ENCODE data around the gene DGKI. TPM values are rescaled to one million over a fixed set of nuclear protein-coding genes. Genes with fewer than 3 reads are reported as not detected.

The DGKI gene
- total RNA-seq, 1 donor from 2014 or later, result 3.3 TPM

DNA sequence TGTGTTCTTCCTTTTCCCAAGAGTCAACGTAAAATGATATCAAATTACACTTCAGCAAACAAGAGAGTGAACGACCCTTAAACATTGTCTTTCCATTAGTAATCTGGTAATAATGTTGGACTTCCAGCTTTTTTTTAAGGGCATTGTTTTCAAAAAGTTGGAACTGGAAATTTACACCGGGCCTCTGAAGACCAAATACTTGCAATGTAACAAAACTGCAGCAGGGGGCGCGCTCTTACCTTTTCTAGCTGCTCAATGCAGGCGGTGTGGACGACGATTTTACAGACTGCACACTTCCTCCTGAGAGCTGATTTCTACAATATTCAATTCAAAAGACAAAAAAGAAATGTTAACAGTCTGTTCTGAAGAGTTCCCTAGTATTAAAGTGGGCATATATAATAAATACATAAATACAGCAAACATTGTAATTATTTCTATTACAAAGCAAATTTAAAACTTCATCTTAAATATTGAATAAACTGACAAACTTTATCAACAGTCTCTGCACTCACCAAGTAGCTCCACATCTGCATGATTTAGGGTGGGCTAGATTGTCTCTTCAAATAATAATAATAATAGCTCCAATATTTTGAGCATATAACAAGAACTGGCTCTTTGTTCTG, 190.4 kb downstream of the DGKI start:
- peak; percentile 80 for DNase-seq (ENCODE audit: low spot score)

DNA sequence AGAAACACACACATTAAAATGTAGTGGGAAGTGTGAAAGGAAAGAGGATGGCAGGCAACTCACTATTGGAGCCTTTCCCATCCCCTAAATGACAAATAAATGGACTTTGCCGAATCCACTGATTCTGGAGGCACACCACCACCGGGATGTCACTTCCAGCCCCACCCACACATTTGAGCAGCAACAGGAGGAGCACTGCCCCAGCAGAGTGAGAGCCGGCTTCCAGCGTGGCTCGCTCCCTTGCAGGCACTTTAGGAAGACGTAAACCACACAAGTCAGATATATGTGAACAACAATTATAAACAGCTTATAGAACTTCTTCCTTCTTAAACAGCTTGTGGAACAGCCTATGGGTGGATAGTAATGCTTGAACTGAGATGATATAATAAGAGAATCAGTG, 191.0 kb downstream of the DGKI start:
- DNase-seq (ENCODE audit: low spot score), result no peak

DNA sequence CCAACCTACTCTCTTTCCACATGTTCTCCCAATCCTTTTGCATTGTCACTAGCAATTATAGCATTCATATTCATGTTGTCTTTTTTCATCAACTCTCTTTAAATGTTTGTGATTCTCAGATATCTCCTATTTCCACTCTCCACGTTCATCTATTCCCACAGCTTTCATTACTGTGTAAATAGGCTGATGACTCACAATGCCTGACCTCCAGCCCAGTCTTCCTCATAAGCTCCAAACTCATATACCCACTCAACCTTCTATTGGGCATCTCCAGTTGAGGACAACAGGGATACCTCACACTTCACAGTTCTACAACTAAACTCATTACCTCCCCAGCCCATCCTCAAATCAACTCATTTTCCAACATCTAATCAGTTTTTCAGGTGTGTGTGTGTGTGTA, 194.1 kb downstream of the DGKI start:
- no peak for DNase-seq (ENCODE audit: low spot score)

DNA sequence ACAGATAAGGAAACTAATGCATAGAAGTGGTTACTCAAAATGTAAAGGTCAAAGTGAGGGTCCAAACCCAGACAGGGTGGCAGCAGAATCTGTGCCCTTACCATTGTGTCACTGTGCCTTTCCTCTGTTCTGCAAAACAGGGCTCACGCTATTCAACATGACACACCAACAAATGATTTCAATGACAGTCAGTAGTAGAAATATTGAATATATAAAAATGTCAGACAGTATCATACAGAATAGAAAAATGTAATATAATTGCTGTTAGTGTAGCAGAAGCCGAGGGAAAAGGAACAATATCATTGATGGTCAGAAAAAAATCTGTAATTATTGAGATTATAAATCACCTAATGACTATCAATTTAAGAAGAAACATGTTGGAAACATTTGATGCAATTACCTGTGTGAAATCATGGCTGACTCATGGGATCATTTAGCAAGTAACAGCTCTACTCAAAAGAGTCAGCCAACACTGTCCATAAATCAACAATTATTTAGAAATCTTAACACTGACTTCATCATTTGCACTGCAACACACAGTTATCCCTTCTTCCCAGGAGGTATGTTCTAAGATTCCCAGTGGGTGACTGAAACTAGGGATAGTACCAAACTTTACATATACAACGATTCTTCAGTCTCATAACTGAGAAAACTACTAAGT, 198.7 kb downstream of the DGKI start:
- no peak for DNase-seq (ENCODE audit: low spot score)

DNA sequence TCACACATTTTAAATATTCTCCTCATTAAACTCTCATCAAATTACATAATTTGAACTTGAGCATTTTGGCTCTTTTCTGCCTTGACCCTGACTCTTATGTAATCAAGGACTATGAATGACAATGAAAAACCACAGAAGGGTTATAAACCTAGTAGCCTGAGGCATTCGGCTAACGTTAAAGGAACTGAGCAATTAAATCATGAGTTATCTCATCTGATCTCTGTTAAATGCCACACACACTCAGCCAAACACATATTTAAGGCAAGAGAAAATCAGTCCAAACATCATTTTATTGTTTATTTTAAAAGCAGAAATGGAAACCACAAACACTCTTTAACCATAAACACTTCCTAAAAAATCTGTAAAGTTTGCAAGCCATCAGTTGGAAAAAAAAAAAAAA, 204.3 kb downstream of the DGKI start:
- DNase-seq (ENCODE audit: low spot score), result no peak

DNA sequence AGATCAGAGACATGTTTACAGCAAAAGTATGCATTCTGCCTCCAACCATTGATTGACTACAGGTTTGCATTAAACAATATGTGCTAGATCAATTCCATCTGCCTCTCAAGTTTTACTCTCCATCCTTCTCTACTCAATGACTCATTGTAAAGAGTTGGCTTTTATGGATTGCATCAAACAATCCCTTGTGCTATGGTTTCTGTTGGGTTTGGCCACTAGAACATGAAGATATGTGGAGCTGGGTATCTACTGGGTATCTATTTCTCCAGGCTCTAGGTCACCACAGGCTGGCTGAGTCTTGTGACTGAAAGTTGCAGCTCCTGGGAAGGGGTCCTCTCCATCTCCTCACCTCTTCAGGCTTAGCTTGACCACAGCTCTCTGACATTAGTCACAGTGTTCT, 204.7 kb downstream of the DGKI start:
- no peak for DNase-seq (ENCODE audit: low spot score)

DNA sequence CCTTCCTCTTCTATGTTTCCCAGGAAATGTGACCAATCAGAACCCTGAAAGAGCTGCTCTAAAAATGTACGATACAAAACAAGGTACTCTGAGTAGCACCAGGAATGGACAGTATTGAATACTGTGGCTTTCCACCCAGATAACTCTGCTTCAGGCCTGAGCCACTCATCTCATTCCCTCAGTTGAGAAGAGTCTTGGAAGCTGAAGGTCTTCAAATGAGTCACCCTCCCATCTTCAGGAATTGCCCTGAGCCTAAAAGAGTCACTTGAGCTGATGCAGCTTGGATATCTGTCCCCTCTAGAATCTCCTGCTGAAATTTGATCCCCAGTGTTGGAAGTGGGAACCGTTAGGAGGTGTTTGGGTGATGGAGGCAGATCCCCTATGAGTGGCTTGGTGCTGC, 210.4 kb downstream of the DGKI start:
- DNase-seq (ENCODE audit: low spot score), result no peak

DNA sequence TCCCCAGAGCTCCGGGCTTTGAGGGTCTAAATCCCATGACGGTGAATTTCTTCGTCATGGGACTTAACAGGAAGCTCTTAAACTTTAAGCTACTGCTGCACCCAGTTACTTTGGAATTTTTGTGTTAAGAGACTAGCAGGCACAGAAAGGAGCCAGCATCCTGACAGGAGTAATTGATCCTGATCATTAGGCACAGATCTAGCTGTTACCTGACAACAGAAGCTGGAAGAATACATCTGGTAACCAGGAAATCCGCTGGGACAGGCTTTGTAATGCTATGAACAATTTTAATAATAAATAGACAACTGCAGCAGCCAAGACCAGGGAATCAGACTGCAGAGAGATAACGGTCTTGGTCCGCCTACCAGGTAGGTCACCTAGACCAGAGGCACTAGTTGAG, 210.9 kb downstream of the DGKI start:
- DNase-seq (ENCODE audit: low spot score), result no peak

DNA sequence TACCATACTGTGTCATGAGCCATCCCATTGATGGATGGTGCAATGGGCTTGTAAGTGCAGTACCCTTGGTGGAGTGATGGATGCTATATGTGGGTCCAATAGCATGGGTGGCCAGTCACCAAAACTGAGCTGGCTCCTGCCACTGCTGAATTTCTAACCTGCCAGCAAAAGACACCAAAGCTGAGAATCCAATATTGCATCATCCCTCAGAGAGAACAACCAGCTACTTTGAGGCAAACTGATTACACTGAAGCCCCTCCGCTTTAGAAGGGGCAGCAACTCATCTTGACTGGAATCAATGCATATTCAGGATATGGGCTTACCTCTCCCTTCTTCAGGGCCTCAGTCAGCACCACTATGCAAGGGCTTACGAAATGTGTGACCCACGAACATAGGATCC, 211.6 kb downstream of the DGKI start:
- DNase-seq (ENCODE audit: low spot score), result no peak

DNA sequence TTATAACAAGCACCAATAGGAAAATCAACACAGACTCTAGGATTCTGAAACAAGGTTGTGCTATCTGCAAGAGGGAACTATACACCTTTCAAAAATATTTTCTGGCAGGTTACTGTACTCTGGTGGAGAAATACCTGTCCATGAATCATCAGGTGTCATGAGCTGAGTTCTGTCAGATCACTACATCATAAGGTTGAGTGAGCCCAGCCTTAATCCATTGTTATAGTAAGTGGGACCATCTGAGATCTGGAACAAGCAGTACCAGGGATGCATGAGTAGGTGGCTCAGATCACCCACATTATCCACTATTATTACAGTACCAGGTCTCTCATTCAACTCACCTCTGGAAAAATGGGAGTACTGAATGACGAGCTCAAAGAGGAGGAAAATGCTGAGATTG, 212.4 kb downstream of the DGKI start:
- no peak for DNase-seq (ENCODE audit: low spot score)

DNA sequence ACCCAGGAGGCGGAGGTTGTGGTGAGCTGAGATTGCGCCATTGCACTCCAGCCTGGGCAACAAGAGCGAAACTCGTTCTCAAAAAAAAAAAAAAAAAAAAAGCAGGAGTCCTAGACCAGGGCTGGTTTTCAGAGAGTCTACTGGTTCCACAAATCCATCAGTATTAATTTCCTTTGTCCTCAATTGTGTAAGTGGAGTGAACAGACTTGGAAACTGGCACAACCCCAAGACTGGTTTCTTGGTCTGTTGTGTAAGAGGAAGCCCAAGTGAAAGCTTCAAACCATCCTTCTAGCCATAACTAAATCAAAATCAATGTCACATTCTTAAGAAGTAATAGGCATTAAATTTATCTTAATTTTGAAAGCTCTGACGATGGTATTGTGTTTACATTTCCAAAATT, 213.6 kb downstream of the DGKI start:
- no peak for DNase-seq (ENCODE audit: low spot score)

DNA sequence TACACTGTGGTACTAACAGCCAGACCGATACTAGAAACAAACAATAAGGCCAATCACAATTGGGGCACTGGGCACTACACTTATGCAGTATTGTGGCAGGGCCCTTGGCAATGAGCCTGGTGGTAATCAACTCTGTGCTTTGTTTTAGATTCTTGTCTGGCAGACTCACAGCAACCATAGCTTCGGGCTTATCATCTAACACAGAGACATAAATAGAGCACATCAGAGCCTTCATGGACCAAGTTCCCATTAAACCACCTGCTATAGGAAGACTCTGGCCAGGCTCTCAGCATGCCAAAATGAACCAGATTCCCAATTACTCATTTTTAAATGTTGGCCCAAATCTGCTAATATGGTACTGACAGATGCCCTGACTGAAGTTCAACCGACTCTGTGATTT, 218.6 kb downstream of the DGKI start:
- DNase-seq (ENCODE audit: low spot score), result no peak

DNA sequence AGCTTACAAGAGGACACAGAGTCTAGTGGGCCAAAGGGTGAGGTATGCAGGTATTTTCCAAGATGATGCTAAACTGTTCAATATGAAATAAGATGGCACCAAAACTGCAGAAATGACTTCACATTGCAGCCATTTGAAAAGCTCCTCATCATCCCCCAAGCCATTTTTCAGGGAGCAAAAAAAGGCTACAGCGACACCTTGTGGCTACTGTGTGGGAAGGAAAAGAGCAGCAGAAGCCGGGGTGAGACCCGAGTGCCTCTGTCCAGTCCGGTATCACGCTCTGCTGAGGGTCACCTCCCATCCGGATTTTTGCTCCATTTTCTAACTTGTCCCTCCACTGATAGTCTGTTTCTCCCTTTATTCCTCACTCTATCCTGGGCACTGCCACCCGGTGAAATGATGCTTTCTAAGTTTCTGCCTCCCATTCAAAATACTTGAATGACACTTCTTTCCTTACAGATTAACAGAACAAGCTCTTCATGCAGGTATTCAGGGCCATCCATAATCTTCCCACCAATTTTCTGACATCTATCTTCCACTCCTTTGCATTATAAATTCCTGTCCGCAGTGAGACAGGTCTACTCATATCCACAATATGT, 220.2 kb downstream of the DGKI start:
- no peak for DNase-seq (ENCODE audit: low spot score)

DNA sequence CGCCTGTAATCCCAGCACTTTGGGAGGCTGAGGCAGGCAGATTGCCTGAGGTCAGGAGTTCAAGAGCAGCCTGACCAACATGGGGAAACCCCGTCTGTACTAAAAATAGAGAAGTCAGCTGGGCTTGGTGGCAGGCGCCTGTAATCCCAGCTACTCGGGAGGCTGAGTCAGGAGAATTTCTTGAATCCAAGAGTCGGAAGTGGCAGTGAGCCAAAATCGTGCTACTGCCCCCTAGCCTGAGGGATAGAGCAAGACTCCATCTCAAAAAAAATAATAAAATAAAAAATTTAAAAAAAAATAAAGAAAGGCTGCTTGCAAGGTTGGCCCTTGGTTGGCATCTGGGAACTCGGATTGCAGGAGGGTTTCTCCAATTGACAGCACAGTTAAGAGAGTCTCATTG, 221.6 kb downstream of the DGKI start:
- no peak for DNase-seq (ENCODE audit: low spot score)

DNA sequence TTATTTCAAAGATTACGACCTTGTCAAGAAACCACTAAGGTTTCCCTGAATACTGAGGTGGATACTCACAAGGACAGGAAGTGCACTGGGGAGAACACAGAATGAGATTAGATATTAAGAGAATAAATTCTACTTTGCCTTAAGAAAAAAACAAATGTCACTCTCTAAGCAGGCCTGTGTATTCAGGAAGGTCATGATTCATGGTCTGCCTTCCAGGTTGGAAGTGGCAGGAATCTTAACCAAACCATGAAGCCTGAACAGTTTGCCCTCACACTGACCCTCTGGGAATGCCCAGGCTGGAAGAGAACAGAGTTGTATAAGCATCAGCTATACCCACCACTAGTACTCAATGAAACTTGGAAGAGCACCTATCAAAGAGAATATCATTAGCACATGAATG, 227.6 kb downstream of the DGKI start:
- no peak for DNase-seq (ENCODE audit: low spot score)

DNA sequence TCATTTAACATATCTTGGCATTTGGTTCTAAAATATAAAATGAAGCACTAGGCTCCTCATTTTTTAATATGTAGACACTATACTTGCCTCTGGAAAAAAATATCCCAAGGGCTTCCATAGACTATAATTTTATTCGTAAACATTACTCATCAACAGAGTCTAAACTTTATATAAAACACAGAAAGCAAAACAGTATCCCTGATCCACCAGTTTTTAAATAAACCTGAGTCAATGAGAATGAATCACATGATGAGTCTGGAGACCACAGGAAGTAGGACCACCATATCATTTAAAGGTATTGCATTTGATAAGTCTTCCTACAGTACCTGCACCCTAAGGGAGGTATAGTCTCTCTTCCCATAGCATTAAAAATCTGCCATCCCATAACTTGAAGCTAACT, 228.0 kb downstream of the DGKI start:
- DNase-seq (ENCODE audit: low spot score), result no peak

DNA sequence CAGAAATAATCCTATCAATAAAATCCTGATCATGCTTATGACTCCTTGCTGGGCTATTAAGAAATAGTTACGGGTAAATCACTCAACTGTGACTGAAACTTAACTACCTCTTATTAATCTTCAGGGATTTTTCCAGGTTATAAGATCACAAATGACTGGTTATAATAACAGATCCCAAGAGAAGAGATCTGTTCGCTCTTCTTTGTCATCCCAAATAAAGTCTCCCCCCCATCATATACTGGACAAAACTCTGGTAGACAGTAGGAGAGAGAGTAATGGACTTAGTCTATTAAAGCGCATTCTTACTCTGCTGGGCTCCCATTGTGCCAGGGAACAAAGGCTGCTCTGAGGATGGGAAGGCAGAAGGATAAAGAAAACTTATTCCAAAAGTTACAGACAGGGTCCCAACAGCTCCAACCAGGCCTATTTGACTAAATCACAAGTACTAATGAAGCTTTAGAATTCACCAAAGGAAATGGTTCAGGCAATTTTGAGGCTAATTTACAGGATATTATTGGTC, 233.7 kb downstream of the DGKI start:
- DNase-seq (ENCODE audit: low spot score), result no peak

DNA sequence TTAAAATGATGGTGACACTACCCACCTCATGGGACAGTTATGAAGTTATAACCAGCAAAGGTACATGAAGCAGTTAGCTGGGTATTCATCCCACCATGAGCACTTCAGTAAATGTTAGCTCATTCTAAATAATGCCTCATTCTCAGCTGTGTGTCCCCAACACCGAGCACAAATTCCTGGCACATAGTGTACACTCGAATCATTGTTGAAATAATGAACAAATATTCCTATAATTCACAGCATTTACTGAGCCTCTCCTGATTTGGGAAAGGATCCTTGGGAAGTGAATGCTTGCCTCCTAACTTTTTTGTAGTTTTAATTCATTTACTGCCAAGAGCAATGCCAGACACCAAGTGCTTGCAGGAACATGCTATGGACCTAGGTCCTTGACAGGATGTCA, 235.2 kb downstream of the DGKI start:
- no peak for DNase-seq (ENCODE audit: low spot score)

DNA sequence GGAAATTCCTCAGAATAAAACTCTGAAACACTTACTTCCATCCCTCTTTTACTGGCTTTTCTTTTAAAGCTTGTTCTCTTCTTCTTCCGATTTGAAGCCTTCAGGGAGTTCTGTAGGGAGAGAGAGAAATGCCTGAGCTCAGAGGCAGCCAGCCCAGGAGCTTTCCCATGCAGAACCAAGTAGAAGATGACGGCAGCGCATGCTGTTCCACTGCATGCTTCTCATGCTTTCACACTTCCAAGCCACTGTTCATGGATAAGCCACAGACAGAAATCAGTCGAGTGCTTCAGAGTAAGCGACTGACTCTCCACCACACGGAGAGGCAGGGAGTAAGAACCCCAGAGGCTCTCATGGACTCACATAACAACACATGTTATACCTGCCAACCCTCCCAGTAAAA, 237.3 kb downstream of the DGKI start:
- no peak for DNase-seq (ENCODE audit: low spot score)

DNA sequence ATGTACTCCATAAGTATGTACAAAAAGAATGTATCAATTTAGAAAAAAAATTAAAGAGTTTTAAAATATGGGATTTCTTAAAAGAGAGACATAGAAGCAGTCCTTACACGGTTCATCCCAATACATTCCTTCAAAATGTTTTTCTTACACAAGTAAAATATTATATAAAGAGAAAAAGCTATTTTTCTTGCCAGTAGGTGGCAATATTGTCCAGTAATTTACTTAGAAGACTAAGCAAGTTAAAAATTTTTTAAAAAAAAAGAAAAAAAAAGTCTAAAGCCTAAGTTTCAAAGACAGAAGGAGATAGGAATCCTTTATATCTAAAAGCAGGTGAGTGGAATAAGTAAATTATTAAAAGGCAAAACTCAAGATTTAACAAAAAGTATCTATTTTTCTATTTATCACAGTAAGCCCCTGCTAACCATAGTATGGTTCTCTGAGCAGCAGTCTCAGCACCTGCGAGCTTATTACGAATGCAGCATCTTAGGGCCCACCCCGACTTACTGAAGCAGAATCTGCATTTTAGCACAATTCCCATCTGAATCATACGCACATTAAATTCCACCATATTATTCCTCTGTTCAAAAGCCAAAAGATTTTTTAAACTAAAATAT, 240.6 kb downstream of the DGKI start:
- no peak for DNase-seq (ENCODE audit: low spot score)

DNA sequence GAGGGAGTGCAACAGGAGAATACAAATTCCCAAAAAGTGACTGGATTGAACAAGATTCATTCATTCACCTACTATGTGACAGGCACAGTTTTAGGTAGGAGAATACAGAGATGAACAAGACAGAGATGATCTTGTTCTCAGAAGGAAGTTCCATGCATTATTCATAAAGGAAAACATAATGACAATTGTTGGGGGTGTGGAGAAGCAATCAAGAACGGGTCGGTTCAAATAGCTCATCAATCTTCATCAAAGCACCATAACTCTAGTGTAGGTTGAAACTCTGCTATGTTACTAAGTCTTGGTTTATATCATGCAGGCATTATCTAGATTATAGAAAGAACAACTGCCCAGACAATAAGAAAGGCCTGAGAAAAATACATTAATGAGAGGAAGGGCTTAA, 243.7 kb downstream of the DGKI start:
- no peak for DNase-seq (ENCODE audit: low spot score)

DNA sequence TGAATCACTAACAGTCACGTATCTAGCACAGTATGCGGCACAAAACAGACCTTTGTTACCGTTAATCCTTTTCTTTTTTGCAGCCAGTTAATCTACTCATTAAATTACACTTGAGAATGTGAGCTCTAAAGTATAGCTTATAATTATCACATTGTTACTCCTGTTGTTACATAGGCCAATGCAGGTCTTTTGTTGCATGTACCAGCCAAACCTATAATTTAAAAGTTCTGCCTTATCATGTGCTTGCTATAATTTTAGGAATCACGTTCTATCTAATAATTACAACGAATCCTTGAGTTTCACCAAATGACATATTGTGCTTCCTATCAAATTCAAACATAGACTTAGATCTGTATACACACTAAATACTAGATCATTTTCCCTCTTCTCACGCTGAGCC, 245.1 kb downstream of the DGKI start:
- no peak for DNase-seq (ENCODE audit: low spot score)

DNA sequence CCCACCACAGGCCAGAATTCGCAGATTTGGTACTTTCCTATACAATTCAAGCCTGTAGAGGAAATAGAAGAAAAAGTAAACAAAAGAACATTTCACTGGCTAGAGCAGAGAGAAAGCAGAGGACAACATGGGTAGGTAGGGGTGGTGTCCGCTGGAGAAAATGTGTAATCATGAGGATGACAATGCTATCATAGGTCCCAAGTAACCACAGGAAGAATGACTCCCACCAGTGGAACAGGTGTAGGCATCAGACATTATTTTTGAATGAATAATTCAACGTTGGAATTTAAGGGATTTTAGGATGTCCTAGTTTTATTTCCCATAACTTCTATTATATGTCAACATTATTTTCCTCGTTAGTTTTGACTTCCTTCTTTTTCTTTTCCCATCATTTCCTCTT, 248.9 kb downstream of the DGKI start:
- no peak for DNase-seq (ENCODE audit: low spot score)
